Islet of Langerhans (tissue), 1 donor: ENCODE results near the gene CDK5RAP2.

Experiments
- FAIRE-seq: peaks from one replicate; lab custom pipeline; 2011; peaks lifted over from hg19 to GRCh38; lab: Jason Lieb, UNC

Gene CDK5RAP2

DNA sequence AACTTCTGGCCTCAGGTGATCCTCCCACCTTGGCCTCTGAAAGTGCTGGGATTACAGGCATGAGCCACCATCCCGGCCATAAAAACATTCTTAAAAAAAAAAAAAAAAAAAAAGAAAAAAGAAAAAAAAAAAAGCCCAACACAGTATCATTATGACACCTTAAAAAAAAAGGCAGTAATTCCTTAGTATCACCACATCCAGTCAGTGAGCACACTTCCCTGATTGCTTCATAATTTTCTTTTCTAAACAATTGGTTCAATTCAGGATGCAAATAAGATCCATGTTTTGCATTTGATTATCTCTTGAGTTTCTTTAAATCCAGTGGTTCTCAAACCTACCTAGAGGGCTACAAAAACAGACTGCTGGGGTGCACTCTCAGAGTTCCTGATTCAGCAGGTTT lies 182.5 kb downstream of the CDK5RAP2 start:
- FAIRE-seq, result no peak

DNA sequence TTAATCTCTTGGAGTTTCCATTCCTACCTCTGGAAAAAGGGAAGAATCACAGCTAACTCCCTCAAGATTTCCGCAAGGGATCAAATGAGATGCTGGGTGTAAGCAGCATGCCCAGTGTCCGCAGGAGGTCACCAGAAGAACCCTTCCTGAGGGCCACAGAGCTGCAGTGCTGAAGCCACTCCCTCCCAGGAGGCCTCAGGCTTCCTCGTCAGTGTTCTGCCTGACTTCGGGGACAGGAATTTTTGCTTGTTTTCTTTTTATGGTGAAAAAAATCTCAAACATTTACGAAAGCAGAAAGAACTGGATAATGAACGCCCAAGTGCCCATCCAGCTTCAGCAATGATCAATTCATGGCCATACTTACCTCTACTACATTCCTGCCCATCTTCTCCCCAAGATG lies 183.0 kb downstream of the CDK5RAP2 start:
- no peak for FAIRE-seq

DNA sequence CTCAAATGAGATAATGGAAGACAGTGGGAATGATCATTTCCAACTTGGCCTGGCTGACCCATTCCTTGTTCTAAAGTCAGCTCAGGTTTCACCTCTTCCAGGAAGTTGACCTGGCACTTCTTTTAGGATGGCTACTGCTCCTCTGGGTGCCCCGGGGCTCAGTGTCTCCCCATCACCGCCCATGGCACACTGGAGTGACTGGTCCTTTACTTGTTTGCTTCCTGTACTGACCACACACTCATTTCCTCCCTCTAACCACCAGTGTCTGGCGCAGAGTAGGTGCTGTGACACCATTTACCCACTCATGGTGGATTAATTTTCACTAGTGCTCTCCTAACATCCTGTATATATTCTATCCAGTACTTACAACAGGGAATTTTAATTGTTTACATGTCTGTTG lies 183.5 kb downstream of the CDK5RAP2 start:
- FAIRE-seq, result no peak

DNA sequence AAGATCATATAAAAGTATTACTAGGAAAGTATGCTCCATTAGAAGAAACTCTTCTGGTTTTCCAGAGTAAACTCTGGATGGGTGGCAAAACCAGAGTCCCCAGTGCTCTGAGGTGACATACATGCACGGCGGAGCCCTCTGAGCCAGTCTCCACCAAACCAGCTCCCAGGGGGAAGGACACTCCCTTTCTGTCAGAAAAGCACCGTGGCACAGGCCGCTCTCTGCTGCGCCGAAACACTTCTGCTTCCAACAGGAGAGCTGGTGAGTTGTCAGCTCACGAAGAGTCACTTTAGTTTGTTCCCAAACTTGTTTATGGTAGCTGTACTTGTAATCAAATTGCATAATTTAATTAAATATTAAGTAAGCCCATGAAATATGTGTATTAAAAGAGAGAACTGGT lies 184.6 kb downstream of the CDK5RAP2 start:
- no peak for FAIRE-seq

DNA sequence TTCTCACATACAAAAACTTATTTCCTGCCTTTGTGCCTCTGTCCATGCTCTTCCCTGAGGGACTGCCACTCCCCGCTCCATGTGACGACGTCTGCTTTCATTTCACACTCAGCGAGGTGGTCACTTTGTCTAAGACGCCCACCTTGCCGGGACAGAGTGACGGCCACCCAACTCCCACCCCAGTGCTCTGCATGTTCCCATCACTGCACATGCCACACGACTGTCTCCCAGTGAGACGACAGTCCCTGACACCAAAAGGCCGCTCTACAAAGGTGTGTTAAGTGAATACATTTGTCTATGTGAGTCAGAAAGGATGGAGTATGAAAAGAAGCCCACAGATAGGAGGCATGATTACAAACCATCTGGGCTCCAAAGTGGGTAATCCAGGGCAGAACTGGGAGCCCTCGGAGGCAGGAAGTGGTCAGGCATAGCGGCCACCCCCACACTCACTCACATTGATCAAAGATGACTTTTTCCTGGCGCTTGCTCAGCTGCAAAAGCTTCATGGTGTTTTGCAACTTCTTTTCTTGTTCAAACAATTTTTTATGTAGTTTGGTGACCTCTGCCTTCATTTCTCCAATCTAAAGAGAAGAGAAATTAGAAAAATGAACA lies 185.8 kb downstream of the CDK5RAP2 start:
- FAIRE-seq, result no peak

DNA sequence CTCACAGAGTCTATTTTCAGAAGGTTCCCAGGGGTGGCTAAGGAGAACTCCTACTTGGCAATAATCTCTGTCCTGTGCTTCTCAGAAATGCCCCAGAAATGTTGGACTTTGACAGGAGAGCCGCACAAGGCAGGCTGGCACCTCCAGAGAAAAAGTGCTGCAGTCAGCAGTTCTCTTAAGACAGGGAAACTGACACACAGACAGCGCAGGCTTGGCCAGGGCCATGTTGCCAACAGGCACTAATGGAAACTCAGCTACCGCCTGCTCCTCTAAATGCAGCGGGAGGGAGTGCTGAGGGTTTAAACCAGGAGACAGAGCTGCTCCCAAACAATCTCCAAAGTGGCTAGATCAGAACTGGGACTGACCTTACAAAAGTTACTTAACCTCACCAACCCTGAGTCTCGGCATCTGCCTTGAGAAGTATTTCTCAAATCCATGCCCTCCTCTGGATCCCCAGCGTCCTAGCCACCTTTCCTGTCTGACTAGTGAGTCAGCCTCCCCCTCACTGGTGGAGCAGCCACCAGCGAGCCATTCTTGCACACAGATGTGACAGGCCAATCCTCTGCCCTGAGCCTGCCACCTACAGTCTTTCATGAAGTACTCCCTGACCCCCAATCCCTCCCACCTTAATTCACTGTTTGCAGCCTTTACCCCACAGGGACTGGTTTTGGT lies 186.4 kb downstream of the CDK5RAP2 start:
- FAIRE-seq, result no peak

DNA sequence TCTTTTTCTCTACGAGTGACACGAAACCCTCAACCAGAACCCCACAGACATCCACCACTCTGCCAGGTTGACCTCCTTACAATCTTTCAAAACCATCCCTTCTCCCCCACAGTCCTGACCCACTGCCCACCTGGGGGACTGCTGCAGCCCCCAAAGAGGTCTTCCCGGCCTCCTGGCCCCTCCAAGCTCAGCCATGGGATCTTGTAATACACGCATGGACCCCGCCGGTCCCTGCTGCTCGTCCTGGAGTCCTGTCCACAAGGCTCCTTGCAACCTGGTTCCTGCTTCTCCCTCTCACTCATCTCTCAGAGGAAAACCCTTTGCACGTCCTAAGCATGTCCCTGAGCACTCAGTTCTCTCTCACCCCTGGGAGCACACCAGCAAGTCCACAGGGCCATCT lies 187.3 kb downstream of the CDK5RAP2 start:
- FAIRE-seq, result no peak

DNA sequence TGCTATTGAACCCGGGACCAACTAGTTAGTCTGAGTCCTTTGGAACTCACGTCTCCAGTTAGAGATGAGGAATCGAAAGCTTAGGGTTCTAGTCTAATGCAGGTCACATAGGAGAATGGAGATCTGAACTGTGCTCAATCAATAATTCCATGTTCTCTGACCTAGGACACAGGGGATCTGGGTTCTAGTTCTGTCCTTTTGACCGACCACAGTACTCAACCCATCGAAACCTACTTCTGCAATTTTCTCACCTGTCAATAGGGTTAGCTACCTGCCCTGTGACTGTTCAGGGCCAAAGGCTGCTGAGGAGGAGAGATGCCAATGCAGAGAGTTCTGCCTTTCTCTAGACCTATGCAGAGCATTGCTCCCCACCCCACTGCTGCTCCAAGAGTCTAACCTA lies 187.7 kb downstream of the CDK5RAP2 start:
- no peak for FAIRE-seq

DNA sequence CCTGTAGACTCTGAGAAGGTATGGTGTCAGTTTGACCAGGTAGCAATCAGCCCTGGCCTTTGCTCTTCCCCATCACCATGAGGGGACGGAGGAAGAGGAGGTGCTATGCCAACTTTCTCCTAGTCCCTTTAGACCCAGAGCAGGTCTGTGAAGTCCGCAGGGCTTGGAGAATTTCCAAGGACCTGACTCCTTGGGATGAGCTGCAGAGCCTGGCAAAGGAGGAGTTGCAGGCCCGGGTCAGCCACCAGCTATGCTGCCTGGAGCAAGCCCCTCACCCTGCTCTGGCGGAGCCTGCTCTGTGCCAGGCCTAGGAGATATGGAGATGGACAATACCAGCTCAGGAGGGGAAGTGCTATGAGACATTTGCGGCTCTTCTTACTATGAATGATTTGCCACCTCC lies 188.3 kb downstream of the CDK5RAP2 start:
- FAIRE-seq, result no peak

DNA sequence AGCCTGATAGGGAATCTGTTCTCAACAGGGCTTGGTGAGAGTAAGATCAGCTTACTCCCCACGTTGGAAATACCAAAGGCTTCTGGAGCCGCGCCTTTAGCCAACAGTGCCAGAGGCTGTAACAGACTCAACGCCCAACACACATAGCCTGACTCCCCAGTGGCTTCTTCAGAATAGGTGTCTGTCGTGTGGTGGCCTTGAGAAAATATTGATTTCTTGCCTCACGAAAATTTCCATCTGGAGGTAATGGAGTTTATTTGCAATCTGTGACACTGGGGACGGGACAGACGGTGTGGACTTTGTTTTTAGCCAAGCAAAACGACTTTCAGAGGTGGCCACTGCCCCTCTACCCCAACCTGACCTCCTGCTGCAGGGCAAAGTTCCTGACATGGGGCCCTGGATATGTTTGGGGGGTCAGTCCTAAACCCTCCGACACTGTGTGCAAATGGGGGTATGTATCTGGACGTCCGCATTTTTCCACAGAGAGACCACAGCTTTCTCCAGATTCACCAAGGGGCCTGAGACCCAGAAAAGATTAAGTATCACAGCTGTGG lies 189.3 kb downstream of the CDK5RAP2 start:
- FAIRE-seq, result no peak

DNA sequence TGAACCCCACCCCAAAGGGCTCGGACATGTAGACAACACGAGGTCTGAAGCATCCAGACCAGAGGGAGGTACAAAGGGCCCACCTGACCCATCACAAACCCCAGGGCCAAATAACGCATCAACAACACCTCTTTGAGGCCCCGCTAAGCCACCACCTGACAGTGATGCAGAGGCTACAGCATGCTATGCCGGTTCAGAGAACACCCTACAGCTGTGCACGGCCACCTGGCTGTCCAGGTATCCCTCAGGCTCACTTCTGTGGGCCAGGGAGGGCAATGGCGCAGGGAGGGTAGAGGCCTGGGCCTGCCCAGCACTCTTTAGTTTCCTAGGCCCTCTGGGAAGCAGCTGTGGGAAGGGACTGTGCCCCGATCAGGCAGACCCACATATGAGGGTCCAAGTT lies 190.1 kb downstream of the CDK5RAP2 start:
- FAIRE-seq, result no peak

DNA sequence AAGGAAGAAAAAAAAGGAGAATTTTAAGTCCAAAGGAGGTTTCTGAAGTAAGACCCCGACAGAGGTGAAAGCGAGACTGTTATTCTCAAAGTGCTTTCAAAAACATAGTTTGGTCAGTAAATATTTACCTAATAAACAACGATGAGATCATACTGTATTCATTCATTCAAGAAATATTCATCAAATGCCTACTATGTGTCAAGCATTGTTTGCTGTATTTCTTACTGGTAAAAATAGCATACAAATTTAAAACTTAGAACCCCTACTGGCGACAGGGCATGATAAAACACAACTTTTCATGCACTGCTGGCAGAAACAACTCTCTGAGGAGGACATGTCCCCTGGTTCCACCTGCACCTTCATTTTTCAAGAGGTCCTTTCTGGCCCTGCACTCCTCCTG lies 190.7 kb downstream of the CDK5RAP2 start:
- no peak for FAIRE-seq

DNA sequence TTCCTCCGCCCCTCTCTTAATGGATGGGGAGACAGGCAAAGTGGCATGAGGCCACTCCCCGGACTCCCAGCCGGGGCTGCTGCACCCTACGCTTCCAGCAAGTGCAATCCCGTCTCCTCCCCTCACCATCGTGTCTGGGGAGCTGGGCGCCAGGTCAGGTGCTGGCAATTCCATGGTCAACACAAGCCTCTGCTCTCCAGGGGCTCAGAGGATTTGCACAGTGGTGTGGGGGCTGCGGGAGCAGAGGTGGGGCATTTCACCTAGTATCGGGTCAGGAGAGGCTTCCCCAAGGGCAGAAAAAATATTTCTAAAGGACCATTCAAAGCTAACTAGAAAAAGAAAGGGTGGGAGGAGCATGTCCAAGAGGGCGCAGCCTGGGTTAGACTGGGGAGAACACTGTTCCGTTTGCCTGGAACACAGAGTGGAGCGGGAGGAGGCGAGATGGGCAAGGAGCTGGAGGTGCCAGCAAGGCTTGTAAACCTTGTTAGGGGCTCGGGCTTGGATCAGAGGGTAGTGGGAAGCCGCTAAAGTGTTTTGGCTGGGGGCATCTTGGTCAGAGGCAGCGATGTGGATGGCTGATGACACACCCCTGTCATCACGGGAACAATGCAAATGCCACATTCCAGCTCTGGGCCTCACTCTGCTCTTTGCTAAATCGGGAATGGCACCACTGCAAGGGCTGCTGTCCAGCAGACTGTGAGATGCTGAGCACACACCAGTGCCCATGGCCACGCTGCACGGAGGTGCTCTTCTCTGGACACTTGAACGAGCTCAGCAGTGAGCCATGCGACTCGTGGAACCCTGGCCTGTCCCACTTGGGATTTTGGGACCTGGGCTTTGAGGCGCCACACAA lies 191.7 kb downstream of the CDK5RAP2 start:
- FAIRE-seq, result no peak

DNA sequence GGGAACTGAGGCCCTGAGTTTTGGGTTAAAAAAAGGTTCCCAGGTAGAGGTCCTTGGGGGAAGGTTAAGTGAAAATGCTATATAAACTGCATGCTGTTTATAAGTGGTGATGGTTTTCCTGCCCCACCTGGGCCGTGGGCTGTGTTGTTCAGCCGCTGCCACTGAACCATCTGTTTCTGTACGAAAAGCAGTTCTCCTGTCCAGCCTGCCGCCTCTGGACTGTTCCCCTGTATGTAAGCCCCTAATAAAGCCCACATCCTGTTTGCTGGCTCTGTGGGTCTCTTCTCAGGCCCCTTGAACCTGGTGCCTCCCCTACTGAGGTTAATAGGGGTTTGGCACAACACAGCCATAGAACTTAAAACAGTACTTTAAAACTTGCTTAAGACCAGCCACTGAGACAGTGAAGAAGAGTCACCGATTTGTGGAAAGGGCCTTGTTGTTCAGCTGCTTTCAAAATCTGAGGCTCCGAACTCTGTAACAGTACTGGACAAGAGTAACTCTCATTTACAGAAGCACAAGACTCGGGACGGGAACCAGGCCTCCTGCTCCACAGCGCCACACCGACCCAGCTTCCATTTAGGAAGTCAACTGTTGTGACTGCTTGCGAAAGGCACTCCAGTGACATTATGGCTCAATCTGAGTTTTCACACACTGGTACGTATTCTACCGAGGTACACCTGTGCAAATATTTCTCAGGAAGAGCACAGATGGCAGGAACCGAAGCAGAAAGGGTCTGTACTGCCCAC lies 192.5 kb downstream of the CDK5RAP2 start:
- no peak for FAIRE-seq

DNA sequence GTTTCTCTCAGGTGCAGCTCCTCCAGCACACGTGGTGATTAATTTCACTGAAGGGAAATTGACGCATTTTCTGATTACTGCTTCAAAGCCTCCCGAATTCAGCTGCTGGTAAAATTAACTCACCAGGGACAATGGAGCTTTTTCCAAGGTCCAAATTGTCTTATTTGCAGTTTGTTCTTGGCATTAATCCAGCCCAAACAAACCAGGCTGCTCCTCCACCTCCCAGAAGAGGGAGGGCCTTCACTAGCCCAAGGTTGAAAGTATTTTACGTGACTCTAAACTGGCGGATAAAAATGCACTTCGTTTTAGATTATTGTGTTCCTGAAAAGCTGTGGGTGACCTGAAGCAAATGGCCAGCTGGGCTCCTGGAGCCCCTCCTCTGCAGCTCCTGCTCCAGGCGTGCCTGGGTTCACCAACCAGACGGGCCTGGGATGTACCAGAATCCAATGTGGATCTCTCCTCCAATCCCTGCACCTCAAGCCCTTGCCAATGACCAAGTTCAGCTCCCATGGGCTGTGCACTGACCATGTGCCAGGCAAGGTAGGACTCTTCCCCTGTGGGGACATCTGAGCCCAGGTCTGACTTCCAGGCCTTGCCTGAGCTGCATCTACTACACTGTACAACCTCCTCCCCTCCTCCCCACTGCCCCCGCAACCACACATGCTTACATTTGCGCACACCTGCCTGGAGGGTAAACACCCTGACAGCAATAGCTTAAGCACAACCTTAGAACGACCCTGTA lies 193.4 kb downstream of the CDK5RAP2 start:
- FAIRE-seq, result no peak

DNA sequence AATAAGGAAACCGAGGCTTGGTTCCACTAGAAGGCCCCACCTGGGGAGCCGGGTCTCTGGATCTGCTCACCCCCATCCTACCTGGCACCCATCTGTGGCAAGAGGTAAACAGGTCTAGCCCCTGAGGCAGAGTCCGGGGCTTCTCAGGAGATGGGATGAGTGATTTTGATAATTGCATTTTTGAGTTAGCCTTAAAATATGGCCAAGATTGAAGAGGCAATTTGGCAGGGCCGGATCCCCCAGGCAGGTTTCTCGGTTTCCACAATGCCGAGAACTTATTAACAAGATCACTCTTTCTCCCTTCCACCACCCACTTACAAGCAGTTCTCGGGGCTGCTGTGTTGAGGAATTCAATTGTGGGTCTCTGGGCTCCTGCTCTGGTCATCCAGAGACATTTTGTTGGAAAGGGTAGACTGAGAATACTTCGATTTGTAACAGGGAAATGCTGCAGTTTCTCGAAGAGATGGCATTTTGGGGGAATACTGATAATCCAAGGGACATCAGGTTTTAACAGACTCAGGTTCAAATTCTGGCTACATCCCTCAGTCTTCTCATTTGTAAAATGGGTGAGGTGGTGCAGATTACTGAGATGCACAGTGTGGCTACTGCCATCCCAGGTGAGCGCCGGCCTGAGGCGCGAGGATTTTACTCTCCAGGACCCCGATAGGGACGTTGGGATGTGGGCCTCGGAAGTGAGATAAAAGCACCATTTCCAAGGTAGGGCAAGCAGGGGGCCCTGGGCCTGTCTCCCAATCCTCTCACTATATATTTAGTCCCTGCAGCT lies 194.2 kb downstream of the CDK5RAP2 start:
- FAIRE-seq, result no peak

DNA sequence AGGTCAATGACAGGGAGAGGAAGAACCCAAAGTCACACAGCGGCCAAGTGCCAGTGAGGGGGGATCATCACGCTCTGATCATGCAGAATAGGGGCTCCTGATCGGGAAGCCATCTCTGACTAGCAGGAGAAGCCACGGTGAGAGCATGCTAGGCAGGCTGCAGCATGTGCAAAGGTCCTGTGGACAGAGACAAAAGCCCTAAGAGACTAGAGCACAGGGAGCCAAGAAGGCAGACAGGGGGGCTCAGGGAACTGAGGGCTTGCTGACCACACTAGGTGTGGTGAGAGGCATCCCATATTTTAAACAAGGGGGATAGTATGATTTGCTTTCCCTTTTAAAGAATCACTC lies 195.1 kb downstream of the CDK5RAP2 start:
- FAIRE-seq, result no peak

DNA sequence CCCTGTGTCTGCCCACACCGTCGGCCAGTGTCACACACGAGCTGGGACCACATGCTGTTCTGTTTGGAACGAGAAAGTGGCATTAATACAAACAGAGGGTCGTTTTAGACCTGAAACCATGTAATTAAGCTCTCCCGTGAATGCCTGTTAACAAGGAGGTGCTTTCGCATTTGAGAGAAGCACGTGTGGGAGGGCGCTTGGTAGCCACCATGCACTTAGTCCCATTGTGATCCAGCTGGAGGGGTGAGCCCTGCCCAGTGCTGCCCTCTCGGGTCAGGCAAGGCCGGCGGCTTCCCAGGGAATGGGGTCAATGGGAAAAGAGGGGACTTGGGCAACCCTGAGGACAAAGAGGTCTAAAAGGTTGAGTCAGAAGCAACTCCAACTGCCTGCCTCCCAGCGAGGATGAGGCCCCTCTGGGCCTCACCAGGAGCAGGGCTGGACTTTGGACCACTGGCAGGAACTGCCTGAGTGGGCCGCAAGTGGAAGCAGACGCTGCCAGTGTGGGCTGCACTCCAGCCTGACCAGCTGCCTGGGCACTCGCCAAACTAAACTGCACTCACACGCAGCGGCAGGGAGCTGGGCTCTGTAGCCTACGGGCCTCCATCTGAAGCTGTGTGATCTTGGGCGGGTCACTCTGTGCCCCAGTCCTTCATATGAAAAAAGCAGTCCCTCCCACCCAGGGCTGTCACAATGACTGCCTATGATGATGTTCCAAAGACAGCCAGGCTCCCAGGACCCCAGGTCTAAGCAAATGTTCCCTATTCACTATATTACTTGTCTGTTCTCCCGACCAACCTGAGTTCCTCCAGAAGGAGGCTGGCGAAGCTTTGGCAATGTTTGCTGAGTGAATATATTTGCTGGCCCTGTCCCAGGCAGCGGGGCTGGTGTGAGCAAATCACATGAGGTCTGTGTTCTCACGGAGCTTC lies 195.7 kb downstream of the CDK5RAP2 start:
- no peak for FAIRE-seq

DNA sequence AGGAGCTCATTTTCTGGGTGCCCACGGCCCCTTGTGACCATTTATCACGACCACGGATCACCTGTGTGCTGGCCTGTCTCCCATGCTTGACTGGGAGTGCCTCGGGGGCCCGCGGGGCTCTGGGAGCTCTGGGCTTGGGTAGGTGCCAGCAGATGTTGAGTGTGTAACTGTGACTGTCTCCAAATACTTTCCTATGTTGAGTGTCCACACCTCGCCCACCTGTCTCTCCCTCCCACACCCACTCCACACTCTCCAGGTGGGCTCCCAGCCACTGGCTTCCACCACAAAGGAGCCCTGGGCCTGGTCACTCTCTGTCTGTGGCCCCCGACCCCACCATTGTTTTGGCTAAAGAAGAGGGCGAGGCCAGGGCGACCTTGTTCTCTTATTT lies 196.4 kb downstream of the CDK5RAP2 start:
- no peak for FAIRE-seq

DNA sequence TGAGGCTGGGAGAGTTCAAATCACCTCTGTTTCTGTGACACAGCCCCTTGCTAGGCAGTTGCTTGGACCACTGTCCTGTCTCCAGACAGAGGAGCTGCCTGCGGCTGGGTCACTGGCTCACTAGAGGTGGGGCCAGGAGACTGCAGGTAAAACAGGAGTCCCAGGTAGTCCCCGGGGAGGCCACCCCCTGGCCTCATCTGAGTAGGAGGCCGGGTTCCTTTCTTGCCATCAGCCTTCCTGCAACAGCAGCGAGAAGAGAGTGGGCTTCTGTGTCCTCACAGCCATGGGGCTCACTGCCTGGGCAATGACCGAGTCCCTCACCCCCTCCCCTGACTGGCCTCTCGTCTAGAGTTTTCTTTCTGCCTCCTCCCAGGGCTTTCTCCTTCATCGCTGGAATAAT lies 197.5 kb downstream of the CDK5RAP2 start:
- FAIRE-seq, result no peak
